GM19035 (cell line): ENCODE measurements around the gene SH2B3.
"Not testable (repeated sequence)": the region's sequence is repeated elsewhere in the genome, so short reads cannot be mapped to it uniquely, and the experiment has no call there.

Experiments used
- ATAC-seq: cut with Tn5 transposase; IDR thresholded peaks from one replicate; pipeline ENCODE4 v1.9.1; 2021; ENCODE audit not compliant: unreplicated experiment

Gene SH2B3

GRCh38 chr12:111386885-111387284 is 18.8 kb upstream of the SH2B3 start:
- no peak for ATAC-seq

DNA sequence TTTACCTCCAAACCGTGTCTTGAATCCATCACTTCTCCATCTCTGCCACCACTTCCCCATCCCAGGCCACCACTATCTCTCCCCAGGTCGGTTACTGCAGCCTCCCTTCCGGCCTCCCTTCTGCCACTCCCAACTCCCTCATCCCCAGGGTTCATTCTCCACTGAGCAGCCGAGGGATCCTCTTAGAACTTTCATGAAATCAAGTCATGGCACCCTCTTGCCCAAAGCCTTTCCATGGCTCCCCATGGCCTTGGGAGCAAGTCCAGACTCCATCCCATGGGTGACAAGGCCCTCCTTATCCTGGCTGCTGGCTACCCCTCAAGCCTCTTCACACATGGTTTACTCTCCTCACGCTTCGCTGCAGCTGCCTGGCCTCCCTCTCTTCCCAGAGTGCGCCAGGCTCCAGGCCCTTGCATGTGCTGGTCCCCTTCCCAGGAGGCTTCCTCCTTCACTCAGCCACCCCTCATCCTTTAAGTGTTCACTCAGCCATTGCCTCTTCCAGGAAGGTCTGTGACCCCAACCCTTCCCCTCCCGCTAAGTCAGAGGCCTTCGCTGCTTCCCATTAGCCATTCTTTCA is 17.9 kb upstream of the SH2B3 start:
- no peak for ATAC-seq

GRCh38 chr12:111389635-111390034 is 16.1 kb upstream of the SH2B3 start:
- ATAC-seq, result no peak

DNA sequence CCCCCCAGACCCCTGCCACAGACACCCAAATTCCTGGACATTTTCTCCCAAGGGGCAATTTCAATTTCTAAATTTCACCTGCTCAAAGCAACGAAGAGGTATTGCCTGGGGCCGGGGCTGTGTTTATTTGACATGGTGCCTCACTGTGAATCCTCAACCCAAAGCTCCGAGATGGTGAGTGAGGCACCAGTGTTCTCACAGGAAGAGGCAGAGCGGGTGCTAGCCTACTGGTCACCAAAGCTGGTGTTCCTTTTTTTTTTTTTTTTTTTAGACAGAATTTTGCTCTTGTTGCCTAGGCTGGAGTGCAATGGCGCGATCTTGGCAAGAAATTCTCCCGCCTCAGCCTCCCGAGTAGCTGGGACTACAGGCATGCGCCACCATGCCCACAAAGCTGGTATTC is 14.8 kb upstream of the SH2B3 start:
- no peak for ATAC-seq

DNA sequence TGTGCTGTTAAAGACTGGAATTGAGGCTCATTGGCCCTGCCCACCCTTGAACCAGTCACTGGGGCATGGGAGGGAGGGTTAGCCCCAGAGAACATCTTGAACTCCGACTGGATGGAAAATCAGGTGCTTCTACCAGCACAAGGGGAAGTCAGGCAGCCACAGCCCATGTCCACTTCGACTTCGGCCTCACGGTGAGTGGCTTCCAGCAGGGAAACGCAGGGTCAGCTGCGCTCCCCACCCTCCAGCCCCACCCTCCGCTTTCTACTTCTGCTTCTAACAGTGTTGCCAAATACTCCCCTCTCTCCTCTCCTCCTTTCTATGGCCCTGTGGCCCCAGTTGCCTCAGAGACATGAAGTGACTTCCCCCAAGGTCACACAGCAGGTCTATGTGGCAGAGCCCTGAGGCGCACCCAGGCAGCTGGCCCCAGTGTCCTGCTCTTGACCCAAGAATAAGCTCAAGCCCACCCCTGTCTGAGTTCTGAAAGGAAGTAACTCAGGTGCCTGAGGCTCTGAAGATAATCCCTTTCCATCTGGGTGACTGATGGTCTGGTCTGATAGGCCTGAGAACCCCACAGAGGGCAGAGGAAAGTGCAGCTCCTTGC is 11.9 kb upstream of the SH2B3 start:
- ATAC-seq, result no peak

GRCh38 chr12:111394480-111394879 is 11.2 kb upstream of the SH2B3 start:
- ATAC-seq, result no peak

- no peak for ATAC-seq
Measured at GRCh38 chr12:111395336-111396187, 10.2 kb upstream of the SH2B3 start.

- ATAC-seq, result not testable (repeated sequence)
Measured at GRCh38 chr12:111396271-111396670, 9.5 kb upstream of the SH2B3 start.

DNA sequence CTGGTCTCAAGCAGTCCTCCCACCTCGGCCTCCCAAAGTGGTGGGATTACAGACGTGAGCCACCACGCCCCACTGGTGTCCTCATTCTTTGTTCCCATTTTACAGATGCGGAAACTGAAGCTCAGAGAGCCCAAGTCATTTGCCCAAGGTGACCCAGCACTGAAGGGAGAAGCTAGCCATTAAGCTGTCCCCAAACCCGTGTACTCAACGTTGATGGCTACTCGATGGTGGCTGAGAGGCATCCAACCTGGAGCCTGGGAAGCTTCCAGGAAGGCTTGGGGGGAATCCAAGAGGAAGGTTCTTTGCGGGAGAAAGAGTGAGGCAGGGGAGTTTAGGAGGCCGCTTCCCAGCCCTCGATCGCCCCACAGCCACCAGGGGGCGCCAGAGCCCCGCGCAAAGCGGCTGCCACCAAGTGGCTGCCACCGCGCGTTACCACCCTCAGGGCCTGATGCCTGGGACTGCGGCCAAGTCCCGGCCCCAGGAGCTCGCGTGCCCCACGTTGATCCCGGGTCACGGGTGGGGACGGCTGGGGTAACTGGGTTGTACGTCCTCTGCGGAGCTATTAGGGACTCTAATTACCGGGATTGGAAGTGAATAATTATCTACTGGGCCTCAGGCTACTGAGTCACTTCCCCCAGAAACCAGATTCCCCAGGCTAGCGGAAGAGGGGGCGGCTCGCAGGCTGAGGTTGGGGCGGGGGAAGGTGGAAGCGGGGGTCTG is 8.8 kb upstream of the SH2B3 start:
- peak; percentile 73 for ATAC-seq

GRCh38 chr12:111398530-111398929 is 7.2 kb upstream of the SH2B3 start:
- ATAC-seq, result no peak

DNA sequence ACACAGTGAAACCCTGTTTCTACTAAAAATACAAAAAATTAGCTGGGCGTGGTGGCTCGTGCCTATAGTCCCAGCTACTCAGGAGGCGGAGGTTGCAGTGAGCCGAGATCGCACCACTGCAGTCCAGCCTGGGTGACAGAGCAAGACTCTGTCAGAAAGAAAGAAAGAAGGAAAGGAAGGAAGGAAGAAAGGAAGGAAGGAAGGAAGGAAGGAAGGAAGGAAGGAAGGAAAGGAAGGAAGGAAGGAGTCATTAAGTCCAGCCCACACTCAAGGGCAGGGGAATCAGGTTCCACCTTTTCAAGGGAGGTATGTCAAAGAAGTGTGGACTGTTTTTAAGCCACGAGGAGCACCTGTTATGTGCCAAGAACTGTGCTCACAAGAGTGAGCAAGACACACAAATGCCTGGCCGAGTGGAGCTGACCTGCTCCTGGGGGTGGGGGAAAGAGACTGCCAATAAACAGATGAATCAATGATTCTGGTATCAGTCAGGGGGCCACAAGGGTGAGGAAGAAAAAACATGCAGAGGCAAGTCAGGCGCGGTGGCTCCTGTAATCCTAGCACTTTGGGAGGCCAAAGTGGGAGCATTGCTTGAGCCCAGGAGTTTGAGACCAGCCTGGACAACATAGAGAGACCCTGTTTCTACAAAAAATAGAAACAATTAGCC is 5.8 kb upstream of the SH2B3 start:
- not testable (repeated sequence) for ATAC-seq

- no peak for ATAC-seq
Measured at GRCh38 chr12:111401167-111401605, 4.5 kb upstream of the SH2B3 start.

DNA sequence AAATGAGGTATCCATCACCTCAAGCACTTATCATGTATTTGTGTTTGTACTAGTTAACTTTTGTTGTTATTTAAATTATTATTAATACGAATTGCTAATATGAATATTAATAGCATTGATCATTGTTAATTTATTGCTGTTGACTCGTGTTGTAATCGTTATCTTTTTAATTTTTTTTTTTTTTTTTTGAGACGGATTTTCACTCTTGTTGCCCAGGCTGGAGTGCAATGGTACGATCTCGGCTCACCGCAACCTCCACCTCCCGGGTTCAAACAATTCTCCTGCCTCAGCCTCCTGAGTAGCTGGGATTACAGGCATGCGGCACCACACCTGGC is 3.3 kb upstream of the SH2B3 start:
- not testable (repeated sequence) for ATAC-seq

GRCh38 chr12:111404362-111405148 is 1.2 kb upstream of the SH2B3 start:
- peak; percentile 2 for ATAC-seq

- ATAC-seq, result peak; percentile 65
Measured at GRCh38 chr12:111405149-111405858, 419 bp upstream of the SH2B3 start.

DNA sequence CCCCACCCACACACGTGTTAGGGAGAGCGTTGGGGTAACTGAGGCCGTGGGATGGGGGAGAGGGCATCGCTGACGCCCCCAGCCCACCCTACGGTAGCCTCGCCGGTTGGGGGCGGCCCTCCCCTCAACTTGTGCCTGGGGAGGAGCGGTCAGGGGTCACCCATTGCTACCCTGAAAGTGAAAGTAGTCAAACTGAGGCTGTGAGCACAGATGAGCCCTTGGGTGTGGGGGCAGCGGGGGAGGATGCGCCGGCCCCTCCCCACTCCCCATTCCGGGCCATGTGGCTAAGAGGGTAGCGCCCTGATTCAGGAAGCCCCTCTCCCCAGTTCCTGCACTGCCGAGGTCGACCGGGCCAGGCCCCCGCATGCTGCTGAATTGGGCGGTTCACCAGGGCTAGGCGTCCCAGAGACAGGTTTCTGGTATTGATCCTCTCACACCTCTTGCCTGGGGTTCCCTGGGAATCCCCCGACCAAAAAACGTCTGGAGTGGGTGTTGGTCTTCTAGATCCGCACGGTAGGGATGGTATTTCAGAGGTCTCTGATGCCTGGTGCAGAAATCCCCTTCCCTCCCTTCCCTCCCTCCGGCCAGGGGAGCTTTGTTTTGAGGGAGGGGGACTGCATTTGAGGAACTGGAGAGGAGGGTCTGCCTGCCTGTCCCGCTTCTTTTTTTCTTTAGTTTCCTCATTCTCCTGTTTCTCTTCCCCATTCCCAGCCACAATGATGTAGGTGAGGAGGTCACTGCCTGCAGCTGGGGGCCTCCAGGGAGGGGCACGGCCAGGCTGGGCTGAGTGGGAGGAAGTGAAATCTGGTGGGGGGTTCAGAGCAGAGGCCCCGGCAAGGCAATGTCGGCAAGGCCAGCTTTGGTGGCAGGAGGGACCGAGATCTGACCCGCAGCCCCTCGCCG is 1.0 kb downstream of the SH2B3 start:
- no peak for ATAC-seq

GRCh38 chr12:111407377-111408115 is 1.8 kb downstream of the SH2B3 start:
- ATAC-seq, result no peak

DNA sequence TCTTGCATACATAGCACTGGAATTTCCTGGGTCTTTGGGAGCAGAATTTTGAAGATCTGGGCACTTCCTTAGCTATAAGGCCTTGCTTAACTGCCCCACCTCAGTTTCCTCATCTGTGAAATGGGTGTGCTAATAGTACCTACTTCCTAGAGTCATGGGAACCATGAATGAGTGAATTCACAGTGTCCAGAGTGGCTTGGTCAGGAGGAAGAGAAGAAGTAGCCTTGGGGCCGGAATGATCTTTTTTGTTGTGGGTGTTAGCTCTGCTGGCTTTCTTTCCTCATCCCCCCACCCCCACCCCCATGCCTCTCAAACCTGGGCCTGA is 2.4 kb downstream of the SH2B3 start:
- ATAC-seq, result no peak
